OCI-M2 (cell line): ENCODE measurements around the gene PYGO2.
"Not testable (repeated sequence)": the region's sequence is repeated elsewhere in the genome, so short reads cannot be mapped to it uniquely, and the experiment has no call there.

Source experiments
- DNase-seq: peaks from one replicate; lab custom pipeline; 2025; ENCODE audit not compliant: unreplicated experiment; lab: John Stamatoyannopoulos, UW

Gene PYGO2

DNA sequence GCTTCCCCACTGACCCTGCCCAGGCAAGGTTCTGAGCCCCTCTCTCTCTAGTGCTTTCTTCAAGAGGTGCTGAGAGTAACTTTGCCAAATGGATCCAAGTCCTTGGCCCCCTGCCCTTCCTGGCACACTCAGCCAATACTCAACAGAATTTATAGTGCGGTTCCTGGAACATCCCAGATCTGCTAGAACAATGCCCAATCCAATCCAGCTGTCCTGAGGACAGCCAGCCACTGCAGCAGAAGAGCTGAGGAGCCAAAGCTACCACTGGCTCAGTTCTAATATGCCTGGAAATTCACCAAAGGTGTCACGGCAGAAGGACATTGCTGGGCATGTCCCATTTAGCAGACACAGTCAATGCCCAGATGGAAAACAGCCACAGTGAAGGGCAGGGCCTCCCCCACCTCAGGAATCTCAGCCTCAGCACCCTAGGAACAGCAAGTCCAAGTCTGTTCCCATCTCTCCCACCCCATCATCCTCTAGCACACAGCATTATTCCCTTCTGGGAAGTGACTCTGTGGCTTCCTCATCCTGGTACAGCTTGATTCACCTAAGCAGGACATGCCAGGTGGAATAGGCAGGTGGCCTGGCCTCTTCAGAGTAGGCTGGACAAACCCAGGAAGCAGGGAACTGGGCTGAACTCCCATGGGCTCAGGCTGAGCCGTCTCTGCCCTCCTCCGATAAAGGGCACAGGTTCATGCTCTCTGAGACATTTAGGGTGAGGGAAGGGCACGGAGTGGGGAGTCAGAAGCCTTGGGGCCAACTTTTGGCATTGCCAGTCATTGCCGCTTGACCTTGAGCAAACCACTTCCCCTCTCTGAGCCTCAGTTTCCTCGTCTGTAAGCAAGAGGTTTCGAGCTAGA is 49.7 kb downstream of the PYGO2 start:
- DNase-seq = no peak

DNA sequence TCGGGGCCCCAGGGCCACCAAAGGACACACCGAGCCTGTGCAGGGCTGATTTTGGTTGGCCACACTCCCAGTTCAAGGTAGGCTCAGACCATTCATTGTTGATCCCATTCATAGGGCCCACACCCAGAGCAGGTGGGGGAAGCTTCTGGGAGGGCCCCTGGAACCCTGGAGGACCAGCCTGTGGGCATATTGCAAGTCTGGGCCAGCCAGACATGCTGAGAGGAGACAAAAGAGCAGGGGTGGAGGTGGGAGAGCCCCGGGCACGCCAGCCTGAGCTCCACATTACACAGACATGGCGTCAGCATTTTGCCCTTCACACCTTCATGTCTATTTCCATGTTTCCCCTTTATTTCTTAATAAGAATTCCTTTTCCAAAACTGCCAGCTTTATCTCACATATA is 50.7 kb downstream of the PYGO2 start:
- no peak for DNase-seq

GRCh38 chr1:154908937-154909336 is 52.6 kb downstream of the PYGO2 start:
- no peak for DNase-seq

GRCh38 chr1:154908129-154908528 is 53.5 kb downstream of the PYGO2 start:
- not testable (repeated sequence) for DNase-seq
